Smooth muscle cell (in vitro differentiated cells): ENCODE measurements around the gene KDF1. TPM values are rescaled to one million over a fixed set of nuclear protein-coding genes. Genes with fewer than 3 reads are reported as not detected.
"Not testable (repeated sequence)": the region's sequence is repeated elsewhere in the genome, so short reads cannot be mapped to it uniquely, and the experiment has no call there.

Experiments
- DNase-seq: peaks from one replicate; lab custom pipeline; 2025; ENCODE audit not compliant: unreplicated experiment; lab: John Stamatoyannopoulos, UW
- H2AFZ ChIP-seq: fragments of 200-600 bp; sonication (generic); 2 replicates; pipeline ENCODE4 v1.6.0; 2016; ENCODE audit warnings: antibody characterized with exemption, low read depth, mild to moderate bottlenecking
- H3F3A ChIP-seq: fragments of 200-600 bp; sonication (generic); 2 replicates; pipeline ENCODE4 v1.6.0; 2017; ENCODE audit warnings: antibody characterized with exemption, low read depth
- H3K27ac ChIP-seq: fragments of 200-600 bp; sonication (generic); 2 replicates; pipeline ENCODE4 v1.5.1; 2016; ENCODE audit warnings: low read depth, mild to moderate bottlenecking
- H3K27me3 ChIP-seq: fragments of 200-600 bp; sonication (generic); 2 replicates; pipeline ENCODE4 v1.6.1; 2016; ENCODE audit warnings: low read depth, mild to moderate bottlenecking
- H3K36me3 ChIP-seq: fragments of 200-600 bp; sonication (generic); 2 replicates; pipeline ENCODE4 v1.5.1; 2016; ENCODE audit warnings: low read depth
- H3K4me1 ChIP-seq: fragments of 200-600 bp; sonication (generic); 2 replicates; pipeline ENCODE4 v1.5.1; 2016; ENCODE audit warnings: low read depth
- H3K4me2 ChIP-seq: fragments of 200-600 bp; sonication (generic); 2 replicates; pipeline ENCODE4 v1.6.0; 2016; ENCODE audit warnings: mild to moderate bottlenecking
- H3K4me3 ChIP-seq: fragments of 200-600 bp; sonication (generic); 2 replicates; pipeline ENCODE4 v1.5.1; 2016; ENCODE audit warnings: mild to moderate bottlenecking
- H3K79me2 ChIP-seq: fragments of 200-600 bp; sonication (generic); 2 replicates; pipeline ENCODE4 v1.6.0; 2016; ENCODE audit warnings: low read depth, mild to moderate bottlenecking
- H3K9ac ChIP-seq: fragments of 200-600 bp; sonication (generic); 2 replicates; pipeline ENCODE4 v1.6.0; 2016; ENCODE audit warnings: low read depth
- H3K9me3 ChIP-seq: fragments of 200-600 bp; sonication (generic); replicated peaks from 2 replicates; pipeline ENCODE4 v1.5.1; 2016; ENCODE audit warnings: low read depth
- H4K20me1 ChIP-seq: fragments of 200-600 bp; sonication (generic); 2 replicates; pipeline ENCODE4 v1.6.0; 2016; ENCODE audit warnings: low read depth
- WGBS: methylation state at CpG from one replicate; pipeline ENCODE4 v1.1.7; 2016; ENCODE audit warnings: low lambda C conversion rate; 5-methylcytosine and 5-hydroxymethylcytosine counted together
- polyA plus RNA-seq: library from polyadenylated mRNA; unstranded; fragments of >200 nt; fragmentation: Nextera tagmentation; extraction: Ambion mirVana; gene quantifications from 2 replicates; pipeline ENCODE4 v1.2.1, GENCODE V29; 2016
- total RNA-seq: library from RNA; depleted of rRNA; stranded (reverse); fragments of >200 nt; gene quantifications from 2 replicates; pipeline ENCODE4 v1.2.3, GENCODE V29; 2014
- TF ChIP-seq, protein P1 (sequence below): fragments of 200-600 bp; sonication (generic); IDR thresholded peaks from 2 replicates; pipeline ENCODE4 v1.5.1; 2017; ENCODE audit warnings: borderline replicate concordance, mild to moderate bottlenecking, antibody characterized with exemption; ENCODE audit not compliant: insufficient read depth, poor library complexity, severe bottlenecking

Gene KDF1
- total and polyA plus RNA-seq, 2 experiments from 2014 or later, result 0.96 to 2.7 TPM

- no peak overlapping the region for H3K4me3 ChIP-seq
- no peaks in the 10 kb centered on the region for H3K27me3 ChIP-seq
- no peak overlapping the region for H3K27ac ChIP-seq
- no peak overlapping the region for H2AFZ ChIP-seq
- no peak overlapping the region for H3K9ac ChIP-seq
- no peaks in the 10 kb centered on the region for H3K4me1 ChIP-seq
- H3F3A ChIP-seq, result no peaks in the 10 kb centered on the region
- no peak overlapping the region for H3K4me2 ChIP-seq
- peaks cover 12% of the 10 kb centered on the region for H4K20me1 ChIP-seq
- DNase-seq, result no peak
- no peaks in the 10 kb centered on the region for H3K9me3 ChIP-seq
- H3K79me2 ChIP-seq, result no peaks in the 10 kb centered on the region
- H3K36me3 ChIP-seq, result no peaks in the 10 kb centered on the region
- TF ChIP-seq, protein P1, sequence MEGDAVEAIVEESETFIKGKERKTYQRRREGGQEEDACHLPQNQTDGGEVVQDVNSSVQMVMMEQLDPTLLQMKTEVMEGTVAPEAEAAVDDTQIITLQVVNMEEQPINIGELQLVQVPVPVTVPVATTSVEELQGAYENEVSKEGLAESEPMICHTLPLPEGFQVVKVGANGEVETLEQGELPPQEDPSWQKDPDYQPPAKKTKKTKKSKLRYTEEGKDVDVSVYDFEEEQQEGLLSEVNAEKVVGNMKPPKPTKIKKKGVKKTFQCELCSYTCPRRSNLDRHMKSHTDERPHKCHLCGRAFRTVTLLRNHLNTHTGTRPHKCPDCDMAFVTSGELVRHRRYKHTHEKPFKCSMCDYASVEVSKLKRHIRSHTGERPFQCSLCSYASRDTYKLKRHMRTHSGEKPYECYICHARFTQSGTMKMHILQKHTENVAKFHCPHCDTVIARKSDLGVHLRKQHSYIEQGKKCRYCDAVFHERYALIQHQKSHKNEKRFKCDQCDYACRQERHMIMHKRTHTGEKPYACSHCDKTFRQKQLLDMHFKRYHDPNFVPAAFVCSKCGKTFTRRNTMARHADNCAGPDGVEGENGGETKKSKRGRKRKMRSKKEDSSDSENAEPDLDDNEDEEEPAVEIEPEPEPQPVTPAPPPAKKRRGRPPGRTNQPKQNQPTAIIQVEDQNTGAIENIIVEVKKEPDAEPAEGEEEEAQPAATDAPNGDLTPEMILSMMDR, result no peak
- 59% methylated on average over 9 of the region's 10 CpGs for WGBS
Observed at GRCh38 chr1:26991310-26992116, 31.2 kb upstream of the KDF1 start.

DNA sequence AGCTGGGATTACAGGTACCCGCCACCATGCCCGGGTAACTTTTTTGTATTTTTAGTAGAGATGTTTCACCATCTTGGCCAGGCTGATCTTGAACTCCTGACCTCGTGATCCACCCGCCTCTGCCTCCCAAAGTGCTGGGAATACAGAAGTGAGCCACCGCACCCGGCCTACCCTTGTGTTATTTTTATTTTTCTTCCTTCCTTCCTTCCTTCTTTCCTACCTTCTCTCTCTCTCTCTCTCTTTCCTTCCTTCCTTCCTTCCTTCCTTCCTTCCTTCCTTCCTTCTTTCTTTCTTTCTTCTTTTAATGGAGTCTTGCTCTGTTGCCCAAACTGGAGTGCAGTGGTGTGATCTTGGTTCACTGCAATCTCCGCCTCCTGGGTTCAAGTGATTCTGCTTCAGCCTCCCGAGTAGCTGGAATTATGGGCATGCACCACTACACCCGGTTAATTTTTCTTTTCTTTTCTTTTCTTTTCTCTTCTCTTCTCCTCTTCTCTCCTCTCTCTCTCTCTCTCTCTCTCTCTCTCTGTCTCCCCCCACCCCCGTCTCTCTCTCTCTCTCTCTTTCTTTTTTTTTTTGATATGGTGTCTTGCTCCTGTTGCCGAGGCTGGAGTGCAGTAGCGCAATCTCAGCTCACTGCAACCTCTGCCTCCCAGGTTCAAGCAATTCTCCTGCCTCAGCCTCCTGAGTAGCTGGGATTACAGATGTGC is 29.3 kb upstream of the KDF1 start:
- H3K27ac ChIP-seq, H3K4me3 ChIP-seq, H2AFZ ChIP-seq, H3K79me2 ChIP-seq, H4K20me1 ChIP-seq, H3K4me2 ChIP-seq, H3K9me3 ChIP-seq, H3K4me1 ChIP-seq, H3K36me3 ChIP-seq, H3K9ac ChIP-seq, DNase-seq, H3F3A ChIP-seq, H3K27me3 ChIP-seq: not testable (repeated sequence)
- WGBS, result 91% methylated on average over 12 of the region's 12 CpGs

- H3K36me3 ChIP-seq, result no peaks in the 10 kb centered on the region
- H3K27me3 ChIP-seq, result peaks cover 3% of the 10 kb centered on the region
- H3F3A ChIP-seq, result no peaks in the 10 kb centered on the region
- no peaks in the 10 kb centered on the region for H3K79me2 ChIP-seq
- TF ChIP-seq, protein P1, result no peak
- no peak overlapping the region for H3K9ac ChIP-seq
- WGBS, result 81% methylated on average over 2 of the region's 2 CpGs
- no peak overlapping the region for H3K4me2 ChIP-seq
- DNase-seq, result no peak
- no peak overlapping the region for H2AFZ ChIP-seq
- no peak overlapping the region for H3K27ac ChIP-seq
- H3K9me3 ChIP-seq, result no peaks in the 10 kb centered on the region
- no peak overlapping the region for H3K4me3 ChIP-seq
- H4K20me1 ChIP-seq, result no peaks in the 10 kb centered on the region
- no peaks in the 10 kb centered on the region for H3K4me1 ChIP-seq
Observed at GRCh38 chr1:26986658-26987057, 26.4 kb upstream of the KDF1 start.

- TF ChIP-seq, protein P1, result no peak
- Histone ChIP-seq H3K27ac (no peak overlapping the region), H2AFZ (no peak overlapping the region), H3K4me3 (no peak overlapping the region), H4K20me1 (no peaks in the 10 kb centered on the region), H3K9me3 (no peaks in the 10 kb centered on the region), H3K27me3 (peaks cover 3% of the 10 kb centered on the region), H3K4me1 (no peaks in the 10 kb centered on the region), H3F3A (no peaks in the 10 kb centered on the region), H3K79me2 (no peaks in the 10 kb centered on the region), H3K9ac (no peak overlapping the region), H3K36me3 (no peaks in the 10 kb centered on the region), H3K4me2 (no peak overlapping the region)
- 89% methylated on average over 8 of the region's 8 CpGs for WGBS
- DNase-seq, result no peak
Observed at GRCh38 chr1:26984291-26984690, 24.0 kb upstream of the KDF1 start.
